ENCODE results near the gene KCNH1. TPM values are rescaled to one million over a fixed set of nuclear protein-coding genes. Genes with fewer than 3 reads are reported as not detected.

KCNH1 gene
- total and polyA plus RNA-seq, 10 of the 15 experiments (the other 5 are each of a cell fraction or from before 2014, with no cell fraction given): 0.02 to 0.04 (median 0.04) TPM; not detected in 7

DNA sequence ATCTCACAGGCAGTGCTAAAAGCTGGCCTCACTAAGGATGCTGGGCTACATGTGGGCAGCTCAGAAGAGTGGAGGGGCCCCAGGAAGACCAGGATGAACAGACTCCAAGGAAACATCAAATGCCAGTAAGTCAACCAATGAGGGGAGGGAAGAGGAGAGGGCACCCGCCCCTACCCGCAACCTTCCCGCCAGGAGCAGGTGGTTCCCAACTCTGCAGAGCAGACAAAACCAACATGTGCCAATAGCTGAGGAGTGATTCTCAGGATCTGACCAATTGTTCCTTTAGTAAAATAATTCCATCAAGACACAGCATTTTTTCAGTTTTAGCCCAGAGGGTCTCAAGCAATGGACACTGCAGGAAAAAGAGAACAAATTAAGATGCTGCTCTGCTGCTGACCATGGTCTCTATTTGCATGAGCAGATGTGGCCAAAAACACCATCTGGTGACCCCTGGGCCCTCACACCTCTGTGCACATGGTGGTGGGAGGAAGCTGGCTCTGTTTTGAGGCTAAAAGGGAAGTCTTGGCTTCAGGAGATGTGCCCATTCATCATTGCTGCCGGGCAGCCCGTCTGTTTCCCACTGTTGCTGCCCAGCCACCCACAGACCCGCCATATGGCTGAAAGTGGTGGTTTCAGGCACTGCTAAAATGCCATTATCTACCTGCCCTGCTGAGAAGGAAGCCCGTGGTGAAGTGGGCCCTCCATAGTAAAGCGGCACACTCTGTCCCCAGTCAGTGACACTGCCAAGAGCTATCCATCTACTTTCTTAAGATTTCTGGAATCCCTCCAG, 231.8 kb downstream of the KCNH1 start:
- no peak for DNase-seq (ENCODE audit: low read depth, low spot score)
- Histone ChIP-seq H3K79me2 (ENCODE audit: control insufficient read depth, insufficient read depth, low read length) (no peaks in the 10 kb centered on the region), H4K20me1 (ENCODE audit: control insufficient read depth, insufficient read depth) (no peaks in the 10 kb centered on the region), H3K4me2 (ENCODE audit: control insufficient read depth, insufficient read depth) (no peak overlapping the region), H3K9ac (ENCODE audit: control insufficient read depth, insufficient read depth, low read length) (no peak overlapping the region), H2AFZ (ENCODE audit: control insufficient read depth, low read depth, low read length) (no peak overlapping the region), H3K4me3 (no peak overlapping the region), H3K4me1 (ENCODE audit: control insufficient read depth, insufficient read depth, low read length) (no peaks in the 10 kb centered on the region), H3K27me3 (replicated peaks in 1 of 2; ENCODE audit: control insufficient read depth in 2 of 2, insufficient read depth in 2 of 2, low read length in 1 of 2) (peaks cover 0 to 3% of the 10 kb centered on the region in 2 experiments; a peak in 3 of 4 replicates), H3K36me3 (ENCODE audit: control insufficient read depth in 2 of 2, insufficient read depth in 2 of 2, low read length in 1 of 2) (no peaks in the 10 kb centered on the region), H3K9me3 (replicated peaks; ENCODE audit: control insufficient read depth, insufficient read depth, low read length) (no peaks in the 10 kb centered on the region), H3K27ac (ENCODE audit: control insufficient read depth, insufficient read depth) (no peak overlapping the region)
- ChIA-PET POLR2A (no interaction called here), RAD21 (ENCODE audit: unreplicated experiment) (no interaction called here), SMC1A (ENCODE audit: uncharacterized antibody, unreplicated experiment) (interaction anchor here (0.8 kb wide), 1 partner anchor 498 kb away, joined by 3 read pairs; no protein-coding TSS in a partner anchor), CTCF (no interaction called here)
- 14% methylated on average over 8 of the region's 8 CpGs for WGBS (ENCODE audit: insufficient coverage, insufficient replicate concordance, low lambda C conversion rate, missing lambda C conversion rate)
- intact Hi-C loops (cut with micrococcal nuclease; ENCODE audit: unreplicated experiment): no loop called here
- ATAC-seq: no peak
- BruUV-seq (replicated peaks): no TSS peak
- TF ChIP-seq SMARCA5 (IDR thresholded peaks at IDR 0.05) (no peak), ZNF217 (IDR thresholded peaks at IDR 0.05) (no peak), CHD4 (IDR thresholded peaks at IDR 0.05) (no peak), YY1 (IDR thresholded peaks at IDR 0.05; ENCODE audit: low read depth, low read length) (no peak), USF2 (IDR thresholded peaks at IDR 0.05; ENCODE audit: borderline replicate concordance, low read depth, low read length) (no peak), MAX (IDR thresholded peaks at IDR 0.05; ENCODE audit: low read depth, low read length) (no peak), ZBTB33 (IDR thresholded peaks at IDR 0.05) (no peak), NR2C2 (IDR thresholded peaks at IDR 0.05; ENCODE audit: borderline replicate concordance, control insufficient read depth, insufficient read length, low read depth) (no peak), SRF (IDR thresholded peaks at IDR 0.05; ENCODE audit: low read depth in 2 of 2, low read length in 2 of 2) (no peak), EP300 (IDR thresholded peaks at IDR 0.05; ENCODE audit: borderline replicate concordance in 1 of 2, control insufficient read depth in 1 of 2, low read depth in 2 of 2, low read length in 2 of 2) (no peak), EED (IDR thresholded peaks at IDR 0.05; ENCODE audit: low read depth) (no peak), KLF5 (IDR thresholded peaks at IDR 0.05; ENCODE audit: partially characterized antibody) (no peak)
- TF ChIP-seq, protein P1, sequence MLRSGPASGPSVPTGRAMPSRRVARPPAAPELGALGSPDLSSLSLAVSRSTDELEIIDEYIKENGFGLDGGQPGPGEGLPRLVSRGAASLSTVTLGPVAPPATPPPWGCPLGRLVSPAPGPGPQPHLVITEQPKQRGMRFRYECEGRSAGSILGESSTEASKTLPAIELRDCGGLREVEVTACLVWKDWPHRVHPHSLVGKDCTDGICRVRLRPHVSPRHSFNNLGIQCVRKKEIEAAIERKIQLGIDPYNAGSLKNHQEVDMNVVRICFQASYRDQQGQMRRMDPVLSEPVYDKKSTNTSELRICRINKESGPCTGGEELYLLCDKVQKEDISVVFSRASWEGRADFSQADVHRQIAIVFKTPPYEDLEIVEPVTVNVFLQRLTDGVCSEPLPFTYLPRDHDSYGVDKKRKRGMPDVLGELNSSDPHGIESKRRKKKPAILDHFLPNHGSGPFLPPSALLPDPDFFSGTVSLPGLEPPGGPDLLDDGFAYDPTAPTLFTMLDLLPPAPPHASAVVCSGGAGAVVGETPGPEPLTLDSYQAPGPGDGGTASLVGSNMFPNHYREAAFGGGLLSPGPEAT (IDR thresholded peaks at IDR 0.05; ENCODE audit: low read depth): no peak
- in situ Hi-C loops (cut with MboI): no loop called here
- no peak for FAIRE-seq

Measured in GM12878 (cell line).